ENCODE measurements around the gene THOC7.

DNA sequence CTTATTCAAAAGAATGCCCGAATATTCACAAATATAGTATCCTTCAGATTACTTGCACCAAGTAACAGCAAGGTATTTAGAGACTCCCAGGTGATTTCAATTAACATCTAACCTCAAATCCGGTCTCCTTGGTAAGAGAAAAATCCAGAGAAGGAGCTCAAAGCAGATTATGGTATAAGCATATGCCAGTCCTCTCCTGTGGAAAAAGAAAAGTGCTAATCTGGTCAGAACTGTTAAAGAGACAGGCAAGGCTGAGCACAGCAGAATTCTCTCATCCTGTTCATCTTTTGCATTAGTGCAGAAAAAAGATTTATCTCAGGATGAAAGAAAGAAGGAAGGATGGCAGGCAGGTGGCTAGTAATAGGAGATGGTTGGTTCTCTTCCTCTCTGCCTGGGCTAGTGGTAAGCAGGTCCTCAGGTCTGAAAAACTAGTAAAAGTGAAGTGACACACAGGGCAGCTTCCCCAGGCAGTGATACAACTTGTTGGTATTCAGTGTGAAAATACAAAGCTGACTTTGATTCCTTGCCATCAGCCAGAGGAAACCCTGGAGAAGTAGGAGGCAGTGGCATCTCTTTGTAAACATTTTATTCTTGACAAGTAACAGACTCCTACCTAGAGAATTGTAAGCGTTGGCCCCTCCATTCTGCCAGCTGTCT lies 14.3 kb upstream of the THOC7 start:
- TF ChIP-seq, protein P1, sequence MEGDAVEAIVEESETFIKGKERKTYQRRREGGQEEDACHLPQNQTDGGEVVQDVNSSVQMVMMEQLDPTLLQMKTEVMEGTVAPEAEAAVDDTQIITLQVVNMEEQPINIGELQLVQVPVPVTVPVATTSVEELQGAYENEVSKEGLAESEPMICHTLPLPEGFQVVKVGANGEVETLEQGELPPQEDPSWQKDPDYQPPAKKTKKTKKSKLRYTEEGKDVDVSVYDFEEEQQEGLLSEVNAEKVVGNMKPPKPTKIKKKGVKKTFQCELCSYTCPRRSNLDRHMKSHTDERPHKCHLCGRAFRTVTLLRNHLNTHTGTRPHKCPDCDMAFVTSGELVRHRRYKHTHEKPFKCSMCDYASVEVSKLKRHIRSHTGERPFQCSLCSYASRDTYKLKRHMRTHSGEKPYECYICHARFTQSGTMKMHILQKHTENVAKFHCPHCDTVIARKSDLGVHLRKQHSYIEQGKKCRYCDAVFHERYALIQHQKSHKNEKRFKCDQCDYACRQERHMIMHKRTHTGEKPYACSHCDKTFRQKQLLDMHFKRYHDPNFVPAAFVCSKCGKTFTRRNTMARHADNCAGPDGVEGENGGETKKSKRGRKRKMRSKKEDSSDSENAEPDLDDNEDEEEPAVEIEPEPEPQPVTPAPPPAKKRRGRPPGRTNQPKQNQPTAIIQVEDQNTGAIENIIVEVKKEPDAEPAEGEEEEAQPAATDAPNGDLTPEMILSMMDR (IDR thresholded peaks at IDR 0.05): no peak
- no peak for TF ChIP-seq POLR2A (IDR thresholded peaks at IDR 0.05)
